ENCODE results near the gene PRPH.
"Not testable (repeated sequence)": the region's sequence is repeated elsewhere in the genome, so short reads cannot be mapped to it uniquely, and the experiment has no call there.

Gene PRPH

DNA sequence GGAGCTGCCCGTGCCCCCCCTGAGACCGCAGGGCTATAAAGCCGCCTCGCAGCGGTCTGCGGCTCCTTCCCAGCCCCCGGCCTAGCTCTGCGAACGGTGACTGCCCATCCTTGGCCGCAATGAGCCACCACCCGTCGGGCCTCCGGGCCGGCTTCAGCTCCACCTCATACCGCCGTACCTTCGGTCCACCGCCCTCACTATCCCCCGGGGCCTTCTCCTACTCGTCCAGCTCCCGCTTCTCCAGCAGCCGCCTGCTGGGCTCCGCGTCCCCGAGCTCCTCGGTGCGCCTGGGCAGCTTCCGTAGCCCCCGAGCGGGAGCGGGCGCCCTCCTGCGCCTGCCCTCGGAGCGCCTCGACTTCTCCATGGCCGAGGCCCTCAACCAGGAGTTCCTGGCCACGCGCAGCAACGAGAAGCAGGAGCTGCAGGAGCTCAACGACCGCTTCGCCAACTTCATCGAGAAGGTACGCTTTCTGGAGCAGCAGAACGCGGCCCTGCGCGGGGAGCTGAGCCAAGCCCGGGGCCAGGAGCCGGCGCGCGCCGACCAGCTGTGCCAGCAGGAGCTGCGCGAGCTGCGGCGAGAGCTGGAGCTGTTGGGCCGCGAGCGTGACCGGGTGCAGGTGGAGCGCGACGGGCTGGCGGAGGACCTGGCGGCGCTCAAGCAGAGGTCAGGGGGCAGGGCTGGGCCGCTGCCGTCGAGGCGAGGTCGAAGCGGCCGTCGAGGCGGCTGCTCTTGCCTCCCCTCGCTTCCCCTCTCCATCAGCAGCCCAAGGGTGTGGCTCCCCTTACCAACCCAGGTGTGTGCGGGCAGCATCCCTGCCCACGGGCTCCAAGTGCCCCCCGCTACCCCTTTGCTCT lies at the start of gene PRPH:
PRPH (plus strand) TSS at position 66 of the 855 bp plus-strand sequence; CDS start at position 120, 54 bp downstream.
- peak in 1 of 6 experiments; percentile 5 for DNase-seq

DNA sequence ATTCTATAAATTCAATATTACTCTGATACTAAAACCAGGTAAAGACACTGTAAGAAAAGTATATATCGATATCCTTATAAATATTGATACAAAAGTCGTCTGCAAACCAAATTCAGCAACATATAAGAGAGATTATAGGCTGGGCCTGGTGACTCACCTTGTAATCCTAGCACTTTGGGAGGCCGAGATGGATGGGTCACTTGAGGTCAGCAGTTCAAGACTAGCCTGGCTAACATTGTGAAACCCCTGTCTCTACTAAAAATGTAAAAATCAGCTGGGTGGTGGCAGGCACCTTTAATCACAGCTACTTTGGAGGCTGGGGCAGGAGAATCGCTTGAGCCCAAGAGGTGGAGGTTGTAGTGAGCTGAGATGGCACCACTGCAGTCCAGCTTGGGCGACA lies 43.6 kb upstream of the PRPH start:
- no peak for DNase-seq

DNA sequence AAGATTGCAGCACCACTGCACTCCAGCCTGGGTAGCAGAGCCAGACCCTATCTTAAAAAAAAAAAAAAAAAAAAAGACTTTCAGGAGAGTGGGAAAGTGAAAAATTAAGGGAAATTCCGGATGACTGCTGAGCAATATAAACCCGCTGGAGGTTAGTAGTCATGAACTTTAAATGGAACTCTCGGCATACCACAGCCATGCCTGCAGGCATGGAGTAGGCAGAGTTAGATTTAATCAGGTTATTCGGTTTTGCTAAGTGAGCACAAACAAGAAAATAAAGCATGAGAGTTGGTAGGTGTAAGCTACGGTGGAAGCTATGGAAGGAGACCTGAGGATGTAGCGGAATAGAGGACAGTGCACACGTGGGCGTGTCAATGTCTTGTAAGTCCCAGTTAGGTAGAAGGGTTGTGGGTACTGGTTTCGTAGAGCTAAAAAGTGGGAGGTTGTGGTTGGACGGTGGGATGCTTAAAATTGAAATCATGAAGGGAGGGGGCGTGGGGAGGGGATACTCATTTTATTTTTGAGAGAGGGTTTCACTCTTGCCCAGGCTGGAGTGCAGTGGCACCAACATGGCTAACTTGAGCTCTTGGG lies 41.8 kb upstream of the PRPH start:
- no peak for DNase-seq

DNA sequence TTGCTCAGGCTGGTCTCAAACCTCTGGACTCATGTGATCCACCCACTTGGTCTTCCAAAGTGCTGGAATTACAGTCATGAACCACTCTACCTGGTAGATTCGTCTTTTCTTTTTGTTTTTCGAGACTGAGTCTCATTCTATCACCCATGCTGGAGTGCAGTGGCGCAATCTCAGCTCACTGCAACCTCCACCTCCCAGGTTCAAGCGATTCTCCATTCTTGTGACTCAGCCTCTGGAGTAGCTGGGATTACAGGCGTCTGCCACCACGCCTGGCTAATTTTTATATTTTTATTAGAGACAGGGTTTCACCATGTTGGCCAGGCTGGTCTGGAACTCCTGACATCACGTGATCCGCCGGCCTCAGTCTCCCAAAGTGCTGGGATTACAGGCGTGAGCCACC lies 39.5 kb upstream of the PRPH start:
- not testable (repeated sequence) for DNase-seq

DNA sequence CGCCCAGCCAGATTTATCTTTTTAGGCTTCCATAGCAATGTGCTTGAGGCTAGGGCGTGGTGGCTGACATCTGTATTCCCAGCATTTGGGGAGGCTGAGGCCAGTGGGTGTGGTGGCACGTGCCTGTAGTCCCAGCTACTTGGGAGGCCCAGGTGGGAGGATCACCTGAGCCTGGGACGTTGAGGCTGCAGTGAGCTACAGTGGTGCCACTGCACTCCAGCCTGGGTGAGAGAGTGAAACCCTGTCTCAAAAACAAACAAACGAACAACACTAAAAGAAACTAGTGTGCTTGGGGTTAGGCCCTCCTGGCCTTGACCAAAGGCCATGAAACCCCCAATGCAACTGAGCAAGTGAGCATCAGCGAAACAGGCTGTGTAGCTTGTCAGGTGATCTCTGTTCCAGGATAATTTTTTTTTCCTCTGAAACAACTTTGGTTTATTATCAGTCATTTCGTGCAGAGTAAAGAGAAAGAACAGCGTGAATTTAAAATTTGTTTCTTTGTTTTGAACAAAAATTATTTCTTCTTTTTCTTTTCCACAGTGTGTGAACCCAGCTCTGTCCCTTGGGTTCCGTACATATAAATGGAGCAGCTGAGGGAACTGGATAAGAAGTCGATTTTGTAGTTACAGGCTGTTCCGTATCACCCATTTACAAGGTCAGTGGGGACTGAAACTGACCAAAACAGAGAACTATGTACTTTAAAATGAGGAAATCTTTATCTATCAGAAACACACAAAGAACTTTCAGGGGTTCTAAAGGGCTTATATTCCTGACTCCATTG lies 38.9 kb upstream of the PRPH start:
- no peak for DNase-seq

DNA sequence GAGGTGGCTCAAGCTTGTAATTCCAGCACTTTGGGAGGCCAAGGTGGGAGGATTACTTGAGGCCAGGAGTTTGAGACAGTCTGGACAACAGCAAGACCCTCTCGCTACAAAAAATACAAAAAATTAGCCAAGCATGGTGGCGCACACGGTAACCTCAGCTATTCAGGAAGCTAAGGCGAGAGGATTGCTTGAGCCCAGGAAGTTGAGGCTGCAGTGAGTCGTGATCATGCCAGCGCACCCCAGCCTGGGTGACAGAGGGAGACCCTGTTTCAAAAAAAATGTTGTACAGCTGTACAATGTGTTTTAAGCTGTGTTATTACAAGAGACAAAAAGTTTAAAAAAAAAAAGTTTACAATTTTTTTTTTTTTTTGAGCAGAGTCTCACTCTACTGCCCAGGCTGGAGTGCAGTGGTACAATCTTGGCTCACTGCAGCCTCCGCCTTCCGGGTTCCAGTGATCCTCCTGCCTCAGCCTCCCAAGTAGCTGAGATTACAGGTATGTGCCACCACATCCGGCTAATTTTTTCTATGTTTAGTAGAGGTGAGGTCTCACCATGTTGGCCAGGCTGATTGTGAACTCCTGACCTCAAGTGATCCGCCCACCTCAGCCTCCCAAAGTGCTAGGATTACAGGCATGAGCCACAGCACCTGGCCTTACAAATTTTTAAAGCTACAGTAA lies 37.3 kb upstream of the PRPH start:
- not testable (repeated sequence) for DNase-seq

DNA sequence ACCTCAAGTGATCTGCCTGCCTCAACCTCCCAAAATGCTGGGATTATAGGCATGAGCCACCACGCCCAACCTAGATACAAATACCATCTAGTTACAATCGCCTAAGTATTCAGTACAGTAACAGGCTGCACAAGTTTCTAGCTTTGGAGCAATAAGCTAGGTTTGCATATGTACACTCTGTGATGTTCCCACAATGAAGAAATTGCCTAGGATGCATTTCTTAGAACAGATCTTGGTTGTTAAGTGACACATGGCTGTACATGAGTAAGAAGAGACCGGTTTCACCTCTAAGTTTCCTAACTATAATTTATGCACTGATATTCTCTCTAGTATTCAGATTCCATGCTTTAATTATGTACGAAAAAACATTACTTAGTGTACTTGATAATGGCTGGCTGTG lies 35.5 kb upstream of the PRPH start:
- DNase-seq: no peak

DNA sequence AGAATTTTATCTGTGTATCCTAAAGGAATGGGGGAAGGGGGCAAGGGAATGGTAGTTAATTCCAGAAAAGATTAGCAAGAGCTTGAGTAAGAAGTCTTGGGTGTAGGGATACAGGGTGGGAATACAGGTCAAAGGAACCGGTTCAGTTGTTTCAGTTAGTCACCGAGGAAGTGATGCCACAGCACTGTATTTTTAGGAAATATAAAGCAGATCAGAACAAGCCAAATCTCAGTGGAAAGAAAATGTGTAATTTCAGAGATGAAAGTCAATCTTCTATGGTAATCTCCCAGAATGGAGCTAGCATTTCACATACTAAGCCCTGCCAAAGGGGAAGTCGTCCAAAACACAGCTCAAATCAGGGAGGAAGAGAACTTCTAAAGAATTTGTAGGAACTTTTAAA lies 34.8 kb upstream of the PRPH start:
- DNase-seq: no peak

DNA sequence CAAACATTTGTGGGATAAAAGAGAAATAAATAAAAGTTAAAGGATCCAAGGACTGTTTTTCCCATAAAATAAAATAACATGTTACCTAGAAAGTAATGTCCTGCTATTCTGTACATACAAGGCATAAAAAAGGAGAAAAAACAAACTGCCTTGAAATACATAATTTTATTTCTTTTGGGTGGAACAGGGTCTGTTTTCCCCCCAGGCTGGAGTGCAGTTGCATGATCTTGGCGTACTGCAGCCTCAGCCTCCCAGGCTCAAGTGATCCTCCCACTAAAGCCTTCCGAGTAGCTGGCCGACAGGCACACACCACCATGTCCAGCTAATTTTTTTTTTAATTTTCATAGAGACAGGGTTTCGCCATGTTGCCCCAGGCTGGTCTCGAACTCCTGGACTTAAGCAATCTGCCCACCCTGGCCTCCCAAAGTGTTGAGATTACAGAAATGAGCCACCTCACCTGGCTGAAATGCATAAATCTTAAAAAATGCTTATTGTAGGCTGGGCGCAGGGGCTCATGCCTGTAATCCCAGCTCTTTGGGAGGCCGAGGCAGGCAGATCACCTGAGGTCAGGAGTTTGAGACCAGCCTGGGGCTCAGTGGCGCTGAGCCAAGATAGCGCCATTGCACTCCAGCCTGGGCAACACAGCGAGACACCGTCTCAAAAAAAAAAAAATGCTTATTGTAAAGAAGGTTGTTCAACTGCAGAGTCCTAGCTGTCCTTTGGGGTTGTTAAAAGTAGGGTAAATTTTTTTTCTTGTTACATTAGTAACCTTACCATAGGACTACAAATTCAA lies 34.2 kb upstream of the PRPH start:
- DNase-seq: no peak

DNA sequence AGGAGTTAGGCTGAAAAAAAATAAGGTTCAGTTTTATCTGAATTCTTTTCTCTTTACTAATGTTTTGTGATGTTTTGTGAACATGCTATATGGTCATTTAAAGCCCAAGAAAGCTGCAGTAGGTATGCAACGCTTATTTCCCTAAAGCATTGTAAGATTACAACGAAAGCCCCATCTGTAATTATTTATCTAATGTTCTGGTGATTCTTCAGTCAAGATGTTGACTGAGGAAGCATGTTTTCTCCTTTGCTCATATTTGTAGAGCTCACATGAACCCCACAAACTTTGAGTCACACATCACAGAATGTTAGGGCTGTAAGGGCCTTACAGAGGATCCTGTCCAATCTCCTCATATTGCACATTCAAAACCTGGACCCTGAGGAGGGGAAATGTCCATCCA lies 33.2 kb upstream of the PRPH start:
- no peak for DNase-seq

DNA sequence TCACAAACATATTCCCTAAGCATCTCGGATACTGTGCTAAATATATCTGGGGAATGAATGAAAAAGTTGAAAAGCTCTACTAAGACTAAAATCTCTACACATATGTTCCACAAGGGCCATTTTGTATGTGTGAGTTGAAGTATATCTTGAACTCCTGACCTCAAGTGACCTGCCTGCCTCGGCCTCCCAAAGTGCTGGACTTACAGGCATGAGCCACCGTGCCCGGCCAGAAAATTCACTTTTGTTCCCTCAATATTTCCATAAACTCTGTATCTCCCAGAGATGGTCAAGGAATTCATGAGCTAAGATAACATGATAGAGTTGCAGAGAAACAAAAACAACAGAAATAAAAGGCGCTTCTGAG lies 31.6 kb upstream of the PRPH start:
- no peak for DNase-seq

DNA sequence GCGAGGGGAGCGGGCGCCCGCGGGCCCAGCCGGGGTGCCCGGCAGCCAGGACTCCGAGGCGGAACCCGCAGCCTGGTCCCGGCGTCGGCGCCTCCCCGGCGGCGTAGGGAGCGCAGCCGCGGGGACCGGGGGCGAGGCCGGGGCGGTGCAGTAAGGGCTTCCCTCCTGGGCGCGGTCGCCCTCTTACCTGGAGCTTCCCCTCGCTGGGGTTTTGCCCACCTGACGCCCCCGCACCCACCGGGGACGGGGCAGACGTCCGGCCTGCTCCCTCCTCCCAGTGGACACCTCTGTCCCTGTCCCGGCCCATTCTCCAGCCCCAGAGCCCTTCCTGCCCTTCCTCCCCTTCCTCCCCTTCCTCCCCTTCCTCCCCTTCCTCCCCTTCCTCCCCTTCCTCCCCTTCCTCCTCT lies 30.5 kb upstream of the PRPH start:
- DNase-seq: peak in 5 of 6 experiments; percentile 32 to 43 (median 35)

DNA sequence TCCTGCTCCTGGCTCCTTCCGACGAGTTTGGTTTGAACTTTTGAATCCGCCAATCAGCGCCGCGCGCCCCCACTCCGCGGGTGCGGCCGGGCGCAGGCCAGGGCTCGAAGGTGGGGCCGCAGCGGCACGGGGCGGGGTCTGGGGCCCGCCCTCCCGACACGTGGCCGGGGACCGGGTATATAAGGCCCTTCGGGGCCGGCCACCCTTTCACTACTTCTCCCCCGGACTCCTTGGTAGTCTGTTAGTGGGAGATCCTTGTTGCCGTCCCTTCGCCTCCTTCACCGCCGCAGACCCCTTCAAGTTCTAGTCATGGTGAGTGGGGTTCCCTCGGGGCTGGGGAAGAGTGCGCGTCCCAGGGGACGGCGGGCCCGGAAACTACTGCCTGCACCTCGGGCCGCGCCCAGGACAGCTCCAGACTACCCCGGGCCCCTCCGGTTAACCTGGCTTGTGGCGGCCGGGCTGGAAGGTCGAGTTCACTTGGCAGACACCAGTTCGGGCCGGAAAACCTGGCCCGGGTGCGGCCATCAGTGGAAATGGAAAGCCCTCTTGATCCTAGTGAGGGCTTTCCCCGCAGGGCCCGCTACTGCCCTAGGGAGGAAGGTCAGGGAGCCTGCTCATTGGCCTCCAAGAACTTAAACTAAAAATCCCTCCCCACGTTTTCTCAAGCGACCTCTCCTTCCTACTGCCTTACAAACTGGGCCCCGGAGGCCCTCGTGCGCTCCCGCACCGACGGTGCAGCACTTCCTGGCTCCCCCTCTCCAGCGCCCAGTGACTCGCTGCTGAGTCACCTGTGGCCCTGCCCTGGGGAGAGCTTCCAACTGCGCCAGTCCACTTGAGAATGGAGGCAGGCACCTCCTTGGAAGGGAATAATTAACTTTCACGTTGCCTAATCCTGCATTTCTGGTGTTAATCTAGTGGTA lies 29.8 kb upstream of the PRPH start, which contains the start of gene TUBA1C:
TUBA1C (plus strand) TSS at position 210 of the 920 bp plus-strand sequence; CDS start at position 310, 100 bp downstream.
- peak; percentile 40 to 76 (median 68) for DNase-seq

DNA sequence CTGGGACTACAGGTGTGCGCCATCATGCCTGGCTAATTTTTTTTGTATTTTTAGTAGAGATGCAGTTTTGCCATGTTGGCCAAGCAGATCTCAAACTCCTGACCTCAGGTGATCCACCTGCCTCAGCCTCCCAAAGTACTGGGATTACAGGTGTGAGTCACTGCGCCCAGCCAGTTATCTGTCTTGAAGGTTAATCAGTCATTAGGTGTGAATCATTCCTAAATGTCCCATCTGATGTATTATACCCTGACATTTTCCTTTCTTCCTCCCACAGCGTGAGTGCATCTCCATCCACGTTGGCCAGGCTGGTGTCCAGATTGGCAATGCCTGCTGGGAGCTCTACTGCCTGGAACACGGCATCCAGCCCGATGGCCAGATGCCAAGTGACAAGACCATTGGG lies 25.8 kb upstream of the PRPH start:
- DNase-seq: not testable (repeated sequence)

DNA sequence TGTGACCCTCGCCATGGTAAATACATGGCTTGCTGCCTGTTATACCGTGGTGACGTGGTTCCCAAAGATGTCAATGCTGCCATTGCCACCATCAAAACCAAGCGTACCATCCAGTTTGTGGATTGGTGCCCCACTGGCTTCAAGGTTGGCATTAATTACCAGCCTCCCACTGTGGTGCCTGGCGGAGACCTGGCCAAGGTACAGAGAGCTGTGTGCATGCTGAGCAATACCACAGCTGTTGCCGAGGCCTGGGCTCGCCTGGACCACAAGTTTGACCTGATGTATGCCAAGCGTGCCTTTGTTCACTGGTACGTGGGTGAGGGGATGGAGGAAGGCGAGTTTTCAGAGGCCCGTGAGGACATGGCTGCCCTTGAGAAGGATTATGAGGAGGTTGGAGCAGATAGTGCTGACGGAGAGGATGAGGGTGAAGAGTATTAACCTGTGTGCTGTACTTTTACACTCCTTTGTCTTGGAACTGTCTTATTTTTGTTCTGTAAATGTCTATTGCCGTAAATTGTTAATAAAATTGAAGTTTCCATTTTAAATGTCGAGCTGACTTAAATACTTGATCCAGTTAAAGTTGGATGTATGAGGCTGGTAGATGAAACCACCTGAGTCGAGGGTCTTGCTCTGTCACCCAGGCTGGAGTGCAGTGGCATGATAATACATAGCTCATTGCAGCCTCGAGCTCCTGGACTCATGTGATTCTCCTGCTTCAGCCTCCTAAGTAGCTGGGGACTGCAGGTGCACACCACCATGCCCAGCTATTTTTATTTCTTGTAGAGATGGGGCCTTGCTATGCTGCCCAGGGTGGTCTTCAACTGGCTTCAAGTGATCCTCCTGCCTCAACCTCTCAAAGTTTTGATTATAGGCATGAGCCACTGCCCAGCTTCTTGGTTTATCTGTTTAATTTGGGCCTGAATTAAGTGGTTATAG lies 21.9 kb upstream of the PRPH start:
- no peak for DNase-seq

DNA sequence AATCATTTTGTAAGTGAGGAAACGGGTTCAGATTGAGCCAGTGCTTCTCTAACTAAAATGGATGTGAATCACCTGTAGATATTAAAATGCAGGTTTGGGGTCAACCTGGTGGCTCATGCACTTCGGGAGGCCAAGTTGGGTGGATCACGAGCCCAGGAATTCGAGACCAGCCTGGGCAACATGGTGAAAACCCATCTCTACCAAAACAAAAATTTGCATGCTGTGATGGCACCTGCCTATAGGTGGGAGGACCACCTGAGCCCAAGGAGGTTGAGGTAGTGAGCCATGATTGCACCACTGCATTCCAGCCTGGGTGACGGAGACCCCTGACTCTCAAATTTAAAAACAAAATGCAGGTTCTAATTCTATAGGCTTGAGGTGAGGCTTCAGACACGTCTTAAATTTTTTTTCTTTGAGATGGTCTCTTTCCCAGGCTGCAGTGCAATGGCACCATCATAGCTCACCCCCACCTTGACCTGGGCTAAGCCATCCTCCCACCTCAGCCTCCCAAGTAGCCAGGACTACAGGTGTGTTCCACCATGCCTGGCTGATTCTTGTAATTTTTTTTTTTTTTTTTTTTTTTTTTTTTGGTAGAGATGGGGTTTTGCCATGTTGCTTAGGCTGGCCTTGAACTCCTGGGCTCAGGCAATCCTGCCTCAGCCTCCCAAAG lies 21.1 kb upstream of the PRPH start:
- no peak for DNase-seq

DNA sequence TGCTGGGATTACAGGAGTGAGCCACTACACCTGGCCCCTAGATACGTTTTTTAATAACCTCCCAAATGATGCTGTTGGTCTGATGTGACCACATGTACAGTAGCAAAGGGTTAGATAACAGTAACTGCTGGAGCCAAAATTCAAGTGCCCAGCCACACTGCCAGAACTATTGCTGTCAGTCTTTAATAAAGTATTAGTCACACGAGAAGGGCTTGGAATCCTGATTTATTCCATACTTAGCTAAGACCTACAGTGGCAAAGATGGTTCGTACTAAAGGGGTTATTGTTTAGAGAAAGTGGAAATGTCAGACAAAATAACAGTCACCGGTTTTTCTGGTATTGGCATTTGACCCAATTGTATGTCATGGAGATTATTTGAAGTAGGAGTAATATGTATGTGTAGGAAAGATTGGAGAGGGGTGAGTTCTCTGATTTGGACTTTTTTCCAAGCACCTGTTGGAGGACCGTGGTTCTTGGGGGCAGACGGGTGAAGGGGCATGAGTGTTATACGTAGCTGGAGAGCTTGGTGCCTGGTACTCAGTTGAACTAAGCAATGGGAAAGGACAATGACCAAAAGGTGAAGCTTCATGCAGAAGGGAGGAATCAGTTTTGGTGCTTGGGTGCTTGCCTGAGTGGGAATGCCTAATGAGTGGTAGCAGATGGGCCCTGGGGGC lies 20.4 kb upstream of the PRPH start:
- no peak for DNase-seq
